ENCODE measurements around the gene MSH3.

MSH3 gene

GRCh38 chr5:80852331-80853245 is 198.1 kb downstream of the MSH3 start:
- TF ChIP-seq TCF4 (CRISPR knock-in tag; IDR thresholded peaks at IDR 0.05; ENCODE audit: borderline replicate concordance) (no peak), BACH2 (CRISPR knock-in tag; IDR thresholded peaks at IDR 0.05; ENCODE audit: borderline replicate concordance) (no peak), ZNF8 (CRISPR knock-in tag; IDR thresholded peaks at IDR 0.05) (no peak), PATZ1 (CRISPR knock-in tag; IDR thresholded peaks at IDR 0.05; ENCODE audit: borderline replicate concordance) (no peak), CSDC2 (CRISPR knock-in tag; IDR thresholded peaks at IDR 0.05) (no peak), ZNF70 (CRISPR knock-in tag; IDR thresholded peaks at IDR 0.05) (no peak), PPARA (CRISPR knock-in tag; IDR thresholded peaks at IDR 0.05; ENCODE audit: borderline replicate concordance) (no peak), RARB (CRISPR knock-in tag; IDR thresholded peaks at IDR 0.05) (no peak), ISL1 (CRISPR knock-in tag; IDR thresholded peaks at IDR 0.05) (no peak), TOX (CRISPR knock-in tag; IDR thresholded peaks at IDR 0.05; ENCODE audit: borderline replicate concordance) (no peak), ZC3H10 (CRISPR knock-in tag; IDR thresholded peaks at IDR 0.05) (no peak), ARNTL (CRISPR knock-in tag; IDR thresholded peaks at IDR 0.05; ENCODE audit: borderline replicate concordance, low read depth) (no peak), GLIS3 (CRISPR knock-in tag; IDR thresholded peaks at IDR 0.05) (no peak)
- ATAC-seq, result no peak

- no peak for TF ChIP-seq ARNTL (CRISPR knock-in tag; IDR thresholded peaks at IDR 0.05; ENCODE audit: borderline replicate concordance, low read depth)
- no peak for TF ChIP-seq ZNF565 (CRISPR knock-in tag; conservative IDR thresholded peaks at IDR 0.05; ENCODE audit: low read depth)
- TF ChIP-seq SNAI2 (CRISPR knock-in tag; IDR thresholded peaks at IDR 0.05), result no peak
- no peak for TF ChIP-seq ZFP30 (CRISPR knock-in tag; IDR thresholded peaks at IDR 0.05)
- TF ChIP-seq, protein P1, sequence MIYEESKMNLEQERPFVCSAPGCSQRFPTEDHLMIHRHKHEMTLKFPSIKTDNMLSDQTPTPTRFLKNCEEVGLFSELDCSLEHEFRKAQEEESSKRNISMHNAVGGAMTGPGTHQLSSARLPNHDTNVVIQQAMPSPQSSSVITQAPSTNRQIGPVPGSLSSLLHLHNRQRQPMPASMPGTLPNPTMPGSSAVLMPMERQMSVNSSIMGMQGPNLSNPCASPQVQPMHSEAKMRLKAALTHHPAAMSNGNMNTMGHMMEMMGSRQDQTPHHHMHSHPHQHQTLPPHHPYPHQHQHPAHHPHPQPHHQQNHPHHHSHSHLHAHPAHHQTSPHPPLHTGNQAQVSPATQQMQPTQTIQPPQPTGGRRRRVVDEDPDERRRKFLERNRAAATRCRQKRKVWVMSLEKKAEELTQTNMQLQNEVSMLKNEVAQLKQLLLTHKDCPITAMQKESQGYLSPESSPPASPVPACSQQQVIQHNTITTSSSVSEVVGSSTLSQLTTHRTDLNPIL (CRISPR knock-in tag; IDR thresholded peaks at IDR 0.05; ENCODE audit: low read depth), result no peak
- TF ChIP-seq TOX (CRISPR knock-in tag; IDR thresholded peaks at IDR 0.05; ENCODE audit: borderline replicate concordance), result no peak
- no peak for TF ChIP-seq TCF4 (CRISPR knock-in tag; IDR thresholded peaks at IDR 0.05; ENCODE audit: borderline replicate concordance)
- TF ChIP-seq RARB (CRISPR knock-in tag; IDR thresholded peaks at IDR 0.05), result no peak
- TF ChIP-seq CSDC2 (CRISPR knock-in tag; IDR thresholded peaks at IDR 0.05), result no peak
- TF ChIP-seq GLIS3 (CRISPR knock-in tag; IDR thresholded peaks at IDR 0.05), result no peak
- TF ChIP-seq ZFP3 (CRISPR knock-in tag; IDR thresholded peaks at IDR 0.05), result no peak
- no peak for TF ChIP-seq BACH2 (CRISPR knock-in tag; IDR thresholded peaks at IDR 0.05; ENCODE audit: borderline replicate concordance)
- no peak for TF ChIP-seq ZNF70 (CRISPR knock-in tag; IDR thresholded peaks at IDR 0.05)
- ATAC-seq, result no peak
Measured at GRCh38 chr5:80853413-80853812, 199.0 kb downstream of the MSH3 start.

GRCh38 chr5:80854583-80854982 is 200.1 kb downstream of the MSH3 start:
- no peak for TF ChIP-seq ZFP30 (CRISPR knock-in tag; IDR thresholded peaks at IDR 0.05)
- TF ChIP-seq PATZ1 (CRISPR knock-in tag; IDR thresholded peaks at IDR 0.05; ENCODE audit: borderline replicate concordance), result no peak
- TF ChIP-seq, protein P2, sequence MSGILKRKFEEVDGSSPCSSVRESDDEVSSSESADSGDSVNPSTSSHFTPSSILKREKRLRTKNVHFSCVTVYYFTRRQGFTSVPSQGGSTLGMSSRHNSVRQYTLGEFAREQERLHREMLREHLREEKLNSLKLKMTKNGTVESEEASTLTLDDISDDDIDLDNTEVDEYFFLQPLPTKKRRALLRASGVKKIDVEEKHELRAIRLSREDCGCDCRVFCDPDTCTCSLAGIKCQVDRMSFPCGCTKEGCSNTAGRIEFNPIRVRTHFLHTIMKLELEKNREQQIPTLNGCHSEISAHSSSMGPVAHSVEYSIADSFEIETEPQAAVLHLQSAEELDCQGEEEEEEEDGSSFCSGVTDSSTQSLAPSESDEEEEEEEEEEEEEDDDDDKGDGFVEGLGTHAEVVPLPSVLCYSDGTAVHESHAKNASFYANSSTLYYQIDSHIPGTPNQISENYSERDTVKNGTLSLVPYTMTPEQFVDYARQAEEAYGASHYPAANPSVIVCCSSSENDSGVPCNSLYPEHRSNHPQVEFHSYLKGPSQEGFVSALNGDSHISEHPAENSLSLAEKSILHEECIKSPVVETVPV (CRISPR knock-in tag; IDR thresholded peaks at IDR 0.05), result no peak
- TF ChIP-seq ZNF565 (CRISPR knock-in tag; conservative IDR thresholded peaks at IDR 0.05; ENCODE audit: low read depth), result no peak
- TF ChIP-seq OSR1 (CRISPR knock-in tag; IDR thresholded peaks at IDR 0.05), result no peak
- TF ChIP-seq POU6F1 (CRISPR knock-in tag; IDR thresholded peaks at IDR 0.05; ENCODE audit: borderline replicate concordance, low read depth), result no peak
- TF ChIP-seq BACH2 (CRISPR knock-in tag; IDR thresholded peaks at IDR 0.05; ENCODE audit: borderline replicate concordance), result no peak
- no peak for TF ChIP-seq TCF4 (CRISPR knock-in tag; IDR thresholded peaks at IDR 0.05; ENCODE audit: borderline replicate concordance)
- TF ChIP-seq ESRRG (CRISPR knock-in tag; IDR thresholded peaks at IDR 0.05), result no peak
- TF ChIP-seq TSHZ2 (CRISPR knock-in tag; IDR thresholded peaks at IDR 0.05), result no peak
- TF ChIP-seq ZNF70 (CRISPR knock-in tag; IDR thresholded peaks at IDR 0.05), result no peak
- no peak for TF ChIP-seq TOX (CRISPR knock-in tag; IDR thresholded peaks at IDR 0.05; ENCODE audit: borderline replicate concordance)
- TF ChIP-seq, protein P1 (CRISPR knock-in tag; IDR thresholded peaks at IDR 0.05; ENCODE audit: low read depth), result no peak
- TF ChIP-seq SNAI2 (CRISPR knock-in tag; IDR thresholded peaks at IDR 0.05), result no peak

More at GRCh38 chr5:80854583-80854982, 200.1 kb downstream of the MSH3 start:
- no peak for ATAC-seq

All from SK-N-SH treated with all-trans-retinoic acid at 6 μM for 48 hours (cell line).